HG02571 (cell line): ENCODE data around the gene TAF10.

Experiments
- ATAC-seq: cut with Tn5 transposase; IDR thresholded peaks from one replicate; pipeline ENCODE4 v1.9.1; 2021; ENCODE audit warnings: mild to moderate bottlenecking, moderate library complexity; ENCODE audit not compliant: unreplicated experiment

TAF10 gene

GRCh38 chr11:6586434-6587359 lies 25.3 kb downstream of the TAF10 start:
- no peak for ATAC-seq

- ATAC-seq: no peak
Measured at GRCh38 chr11:6584528-6584927, 27.5 kb downstream of the TAF10 start.

- ATAC-seq: no peak
Measured at GRCh38 chr11:6583584-6583983, 28.4 kb downstream of the TAF10 start.

- no peak for ATAC-seq
Measured at GRCh38 chr11:6579681-6580080, 32.3 kb downstream of the TAF10 start.

GRCh38 chr11:6578134-6578533 lies 33.9 kb downstream of the TAF10 start:
- no peak for ATAC-seq

- ATAC-seq: no peak
Measured at GRCh38 chr11:6576471-6577373, 35.3 kb downstream of the TAF10 start.

GRCh38 chr11:6574816-6575715 lies 37.0 kb downstream of the TAF10 start:
- ATAC-seq: no peak

- no peak for ATAC-seq
Measured at GRCh38 chr11:6572215-6572614, 39.8 kb downstream of the TAF10 start.

- no peak for ATAC-seq
Measured at GRCh38 chr11:6571434-6572008, 40.5 kb downstream of the TAF10 start.

- ATAC-seq: no peak
Measured at GRCh38 chr11:6570691-6571427, 41.2 kb downstream of the TAF10 start.

- no peak for ATAC-seq
Measured at GRCh38 chr11:6569706-6570105, 42.3 kb downstream of the TAF10 start.

GRCh38 chr11:6568191-6568918 lies 43.7 kb downstream of the TAF10 start:
- ATAC-seq: no peak

GRCh38 chr11:6567371-6567745 lies 44.7 kb downstream of the TAF10 start:
- ATAC-seq: no peak

GRCh38 chr11:6566704-6567370 lies 45.2 kb downstream of the TAF10 start:
- no peak for ATAC-seq

- ATAC-seq: no peak
Measured at GRCh38 chr11:6565988-6566703, 45.9 kb downstream of the TAF10 start.

- no peak for ATAC-seq
Measured at GRCh38 chr11:6565325-6565724, 46.7 kb downstream of the TAF10 start.

GRCh38 chr11:6563667-6564066 lies 48.3 kb downstream of the TAF10 start:
- ATAC-seq: no peak

GRCh38 chr11:6563121-6563619 lies 48.8 kb downstream of the TAF10 start:
- no peak for ATAC-seq
